Mesenchymal stem cell (in vitro differentiated cells and primary cell): Measurements from ENCODE around the gene IFIT2.

Experiments used
- DNase-seq: peaks from one replicate; pipeline ENCODE4 v3.0.0-alpha.2; 2013
- H2AFZ ChIP-seq: one replicate; pipeline ENCODE4 v1.6.1; 2013; ENCODE audit warnings: low read depth, mild to moderate bottlenecking, control low read depth, inconsistent platforms, low read length, moderate library complexity
- H2AK5ac ChIP-seq: 2 replicates; pipeline ENCODE4 v1.6.1; 2013; ENCODE audit warnings: low read length, moderate library complexity, mild to moderate bottlenecking, inconsistent platforms; ENCODE audit not compliant: severe bottlenecking
- H2BK120ac ChIP-seq: one replicate; pipeline ENCODE4 v1.6.1; 2013; ENCODE audit warnings: low read depth, mild to moderate bottlenecking, inconsistent platforms, low read length, moderate library complexity
- H2BK12ac ChIP-seq, 2 experiments: one replicate each; pipeline ENCODE4 v1.6.1; 2013; ENCODE audit warnings: inconsistent platforms in 2 of 2, low read length in 2 of 2, mild to moderate bottlenecking in 2 of 2, moderate library complexity in 2 of 2, control low read depth in 1 of 2
- H2BK15ac ChIP-seq: one replicate; pipeline ENCODE4 v1.6.1; 2013; ENCODE audit warnings: mild to moderate bottlenecking, low read depth, inconsistent platforms; ENCODE audit not compliant: poor library complexity, severe bottlenecking
- H2BK5ac ChIP-seq: 2 replicates; pipeline ENCODE4 v1.6.1; 2013; ENCODE audit warnings: low read depth, mild to moderate bottlenecking, low read length, control low read depth, inconsistent platforms; ENCODE audit not compliant: poor library complexity, severe bottlenecking
- H3K14ac ChIP-seq, 2 experiments: one replicate each; pipeline ENCODE4 v1.6.1; 2013; ENCODE audit warnings: inconsistent platforms in 2 of 2, low read length in 2 of 2, control low read depth in 1 of 2, mild to moderate bottlenecking in 1 of 2, moderate library complexity in 1 of 2
- H3K18ac ChIP-seq, 2 experiments: one replicate each; pipeline ENCODE4 v1.6.1; 2013; ENCODE audit warnings: inconsistent platforms in 2 of 2, low read length in 2 of 2, control low read depth in 1 of 2, low read depth in 1 of 2, mild to moderate bottlenecking in 1 of 2
- H3K23ac ChIP-seq, 2 experiments: one replicate each; pipeline ENCODE4 v1.6.1; 2013; ENCODE audit warnings: inconsistent platforms in 2 of 2, low read length in 2 of 2, mild to moderate bottlenecking in 2 of 2, moderate library complexity in 2 of 2, control low read depth in 1 of 2
- H3K27ac ChIP-seq: 2 replicates; pipeline ENCODE4 v1.5.1; 2013; ENCODE audit warnings: mild to moderate bottlenecking, moderate library complexity, low read length, control low read depth, inconsistent platforms; ENCODE audit not compliant: poor library complexity, severe bottlenecking
- H3K27me3 ChIP-seq, 2 experiments: 2 replicates each; pipeline versions ENCODE4 v1.6.1 to v1.7.0; 2013; ENCODE audit warnings: low read length in 2 of 2, mild to moderate bottlenecking in 2 of 2, moderate library complexity in 2 of 2, control low read depth in 1 of 2, inconsistent platforms in 1 of 2; ENCODE audit not compliant: control insufficient read depth in 1 of 2, insufficient read depth in 1 of 2
- H3K36me3 ChIP-seq, 2 experiments: 2 replicates each; pipeline versions ENCODE4 v1.6.1 to v1.7.0; 2013; ENCODE audit warnings: low read length in 2 of 2, control low read depth in 1 of 2, inconsistent platforms in 1 of 2, low read depth in 1 of 2, mild to moderate bottlenecking in 1 of 2; ENCODE audit not compliant: insufficient read depth in 2 of 2, control insufficient read depth in 1 of 2
- H3K4ac ChIP-seq, 2 experiments: one replicate each; pipeline ENCODE4 v1.6.1; 2013; ENCODE audit warnings: inconsistent platforms in 2 of 2, low read length in 2 of 2, mild to moderate bottlenecking in 2 of 2, moderate library complexity in 2 of 2, control low read depth in 1 of 2, low read depth in 1 of 2
- H3K4me1 ChIP-seq: 2 replicates; pipeline ENCODE4 v1.6.1; 2013; ENCODE audit warnings: low read depth, low read length, control low read depth; ENCODE audit not compliant: control insufficient read depth, insufficient read depth
- H3K4me2 ChIP-seq: 2 replicates; pipeline ENCODE4 v1.6.1; 2013; ENCODE audit warnings: low read length, mild to moderate bottlenecking, inconsistent platforms; ENCODE audit not compliant: poor library complexity, severe bottlenecking
- H3K4me3 ChIP-seq, 2 experiments: 2 replicates each; pipeline versions ENCODE4 v1.5.1 to v1.7.0; 2013; ENCODE audit warnings: low read length in 2 of 2, mild to moderate bottlenecking in 2 of 2, control low read depth in 1 of 2, low read depth in 1 of 2; ENCODE audit not compliant: insufficient read depth in 1 of 2
- H3K79me1 ChIP-seq: replicated peaks from 2 replicates; pipeline ENCODE4 v1.6.1; 2013; ENCODE audit warnings: mild to moderate bottlenecking, control low read depth, low read length, inconsistent platforms; ENCODE audit not compliant: poor library complexity, severe bottlenecking
- H3K9ac ChIP-seq: 2 replicates; pipeline ENCODE4 v1.7.0; 2013; ENCODE audit warnings: mild to moderate bottlenecking, low read length, moderate library complexity
- H3K9me3 ChIP-seq: 2 replicates; pipeline ENCODE4 v1.7.0; 2013; ENCODE audit warnings: mild to moderate bottlenecking, low read length; ENCODE audit not compliant: control insufficient read depth
- H4K8ac ChIP-seq: one replicate; pipeline ENCODE4 v1.6.1; 2013; ENCODE audit warnings: inconsistent platforms, mild to moderate bottlenecking, low read length, moderate library complexity
- H4K91ac ChIP-seq: one replicate; pipeline ENCODE4 v1.6.1; 2013; ENCODE audit warnings: mild to moderate bottlenecking, low read length, inconsistent platforms
- WGBS: methylation state at CpG from one replicate; pipeline ENCODE4 v1.1.7; 2013; ENCODE audit warnings: mixed read lengths; 5-methylcytosine and 5-hydroxymethylcytosine counted together

IFIT2 gene

GRCh38 chr10:89309156-89310055 is 7.6 kb downstream of the IFIT2 start:
- Histone ChIP-seq H4K91ac (no peak overlapping the region), H3K27ac (no peak overlapping the region), H3K9ac (no peak overlapping the region), H2BK5ac (no peak overlapping the region), H3K4me1 (no peaks in the 10 kb centered on the region), H3K4ac (no peak overlapping the region), H3K9me3 (no peaks in the 10 kb centered on the region), H3K36me3 (peaks cover 6 to 24% of the 10 kb centered on the region in 2 experiments), H3K79me1 (peaks cover 6% of the 10 kb centered on the region), H3K4me3 (no peak overlapping the region), H2AK5ac (no peak overlapping the region), H3K4me2 (no peak overlapping the region), H3K23ac (no peak overlapping the region), H3K27me3 (no peaks in the 10 kb centered on the region), H3K18ac (no peak overlapping the region), H2BK15ac (no peak overlapping the region), H2BK120ac (no peak overlapping the region), H2AFZ (no peak overlapping the region), H4K8ac (no peak overlapping the region), H2BK12ac (no peak overlapping the region), H3K14ac (no peak overlapping the region)
- DNase-seq = no peak
- WGBS = 96% methylated on average over 6 of the region's 7 CpGs

- no peaks in the 10 kb centered on the region for H3K4me1 ChIP-seq
- no peak overlapping the region for H2BK5ac ChIP-seq
- no peak overlapping the region for H2BK15ac ChIP-seq
- H3K14ac ChIP-seq = no peak overlapping the region
- peaks cover 6% of the 10 kb centered on the region for H3K79me1 ChIP-seq
- no peak overlapping the region for H3K23ac ChIP-seq
- H3K36me3 ChIP-seq = peaks cover 6 to 24% of the 10 kb centered on the region in 2 experiments
- no peaks in the 10 kb centered on the region for H3K9me3 ChIP-seq
- no peak overlapping the region for H2BK120ac ChIP-seq
- DNase-seq = no peak
- H3K27me3 ChIP-seq = no peaks in the 10 kb centered on the region
- H3K18ac ChIP-seq = no peak overlapping the region
- WGBS = 92% methylated on average over 1 of the region's 2 CpGs
- no peak overlapping the region for H3K9ac ChIP-seq
- no peak overlapping the region for H4K91ac ChIP-seq
- H2AK5ac ChIP-seq = no peak overlapping the region
- H3K4me2 ChIP-seq = no peak overlapping the region
- no peak overlapping the region for H3K4me3 ChIP-seq
- H2AFZ ChIP-seq = no peak overlapping the region
- no peak overlapping the region for H3K27ac ChIP-seq
- H2BK12ac ChIP-seq = no peak overlapping the region
- no peak overlapping the region for H4K8ac ChIP-seq
- no peak overlapping the region for H3K4ac ChIP-seq
Measured at GRCh38 chr10:89310056-89310893, 8.4 kb downstream of the IFIT2 start.

- Histone ChIP-seq H3K9me3 (peaks cover under 1% of the 10 kb centered on the region), H3K27me3 (no peaks in the 10 kb centered on the region), H2AFZ (no peak overlapping the region), H3K27ac (no peak overlapping the region), H3K4me2 (no peak overlapping the region), H2BK120ac (no peak overlapping the region), H3K4ac (no peak overlapping the region), H2AK5ac (no peak overlapping the region), H3K79me1 (no peaks in the 10 kb centered on the region), H3K14ac (no peak overlapping the region), H2BK5ac (no peak overlapping the region), H4K91ac (no peak overlapping the region), H3K4me1 (no peaks in the 10 kb centered on the region), H3K36me3 (peaks cover 0 to 1% of the 10 kb centered on the region in 2 experiments), H3K18ac (no peak overlapping the region), H2BK15ac (no peak overlapping the region), H4K8ac (no peak overlapping the region), H3K4me3 (no peak overlapping the region), H3K23ac (no peak overlapping the region), H2BK12ac (no peak overlapping the region), H3K9ac (no peak overlapping the region)
- WGBS = 100% methylated on average over 1 of the region's 1 CpG
- no peak for DNase-seq
Measured at GRCh38 chr10:89312973-89313372, 11.1 kb downstream of the IFIT2 start.

GRCh38 chr10:89314676-89315075 is 12.8 kb downstream of the IFIT2 start:
- Histone ChIP-seq H3K9me3 (peaks cover 3% of the 10 kb centered on the region), H3K27ac (no peak overlapping the region), H3K27me3 (no peaks in the 10 kb centered on the region), H3K36me3 (no peaks in the 10 kb centered on the region), H3K4me2 (no peak overlapping the region), H3K14ac (no peak overlapping the region), H3K9ac (no peak overlapping the region), H4K91ac (no peak overlapping the region), H3K4ac (no peak overlapping the region), H3K79me1 (no peaks in the 10 kb centered on the region), H2BK15ac (no peak overlapping the region), H3K18ac (no peak overlapping the region), H2AFZ (no peak overlapping the region), H4K8ac (no peak overlapping the region), H3K4me3 (no peak overlapping the region), H3K4me1 (no peaks in the 10 kb centered on the region), H3K23ac (no peak overlapping the region), H2AK5ac (no peak overlapping the region), H2BK120ac (no peak overlapping the region), H2BK5ac (no peak overlapping the region), H2BK12ac (no peak overlapping the region)
- DNase-seq = no peak
